Activated naive CD4-positive, alpha-beta T cell treated with anti-CD3 and anti-CD28 coated beads, Interleukin-2, amount 50 U/mL, for 24 hours (primary cell): ENCODE measurements around the gene OR10D3.

Experiments used
- H3K27ac Mint-ChIP-seq: one replicate; pipeline ENCODE4 v1.8.0; 2021; ENCODE audit warnings: mild to moderate bottlenecking, mixed read lengths
- H3K27me3 Mint-ChIP-seq: one replicate; pipeline ENCODE4 v1.8.0; 2021; ENCODE audit warnings: mixed read lengths
- H3K36me3 Mint-ChIP-seq: one replicate; pipeline ENCODE4 v1.8.0; 2021; ENCODE audit warnings: mixed read lengths
- H3K4me1 Mint-ChIP-seq: one replicate; pipeline ENCODE4 v1.8.0; 2021; ENCODE audit warnings: mixed read lengths
- H3K4me3 Mint-ChIP-seq: one replicate; pipeline ENCODE4 v1.8.0; 2021; ENCODE audit warnings: mild to moderate bottlenecking, mixed read lengths
- H3K9me3 Mint-ChIP-seq: one replicate; pipeline ENCODE4 v1.8.0; 2021; ENCODE audit warnings: mixed read lengths

The OR10D3 gene

GRCh38 chr11:124176925-124177715 is 6.0 kb upstream of the OR10D3 start:
- Mint-ChIP-seq H3K27ac (no peak overlapping the region), H3K4me3 (no peak overlapping the region), H3K9me3 (no peaks in the 10 kb centered on the region), H3K27me3 (peaks cover 1% of the 10 kb centered on the region), H3K4me1 (no peaks in the 10 kb centered on the region), H3K36me3 (no peaks in the 10 kb centered on the region)

GRCh38 chr11:124179310-124179709 is 3.8 kb upstream of the OR10D3 start:
- no peaks in the 10 kb centered on the region for H3K4me1 Mint-ChIP-seq

GRCh38 chr11:124190298-124191139 is 7.4 kb downstream of the OR10D3 start:
- Mint-ChIP-seq H3K4me3 (no peak overlapping the region), H3K27me3 (peaks cover 13% of the 10 kb centered on the region), H3K4me1 (no peaks in the 10 kb centered on the region), H3K36me3 (no peaks in the 10 kb centered on the region), H3K9me3 (no peaks in the 10 kb centered on the region), H3K27ac (no peak overlapping the region)

More at GRCh38 chr11:124179310-124179709, 3.8 kb upstream of the OR10D3 start:
- no peak overlapping the region for H3K4me3 Mint-ChIP-seq
- peaks cover 3% of the 10 kb centered on the region for H3K27me3 Mint-ChIP-seq
- no peak overlapping the region for H3K27ac Mint-ChIP-seq
- no peaks in the 10 kb centered on the region for H3K9me3 Mint-ChIP-seq
- H3K36me3 Mint-ChIP-seq: no peaks in the 10 kb centered on the region

GRCh38 chr11:124193221-124194010 is 10.3 kb downstream of the OR10D3 start:
- H3K36me3 Mint-ChIP-seq: no peaks in the 10 kb centered on the region
- no peak overlapping the region for H3K27ac Mint-ChIP-seq
- peaks cover 12% of the 10 kb centered on the region for H3K27me3 Mint-ChIP-seq
- H3K4me1 Mint-ChIP-seq: no peaks in the 10 kb centered on the region
- H3K9me3 Mint-ChIP-seq: no peaks in the 10 kb centered on the region
- no peak overlapping the region for H3K4me3 Mint-ChIP-seq

- Mint-ChIP-seq H3K9me3 (no peaks in the 10 kb centered on the region), H3K4me3 (no peak overlapping the region), H3K27me3 (peaks cover 11% of the 10 kb centered on the region), H3K4me1 (no peaks in the 10 kb centered on the region), H3K27ac (no peak overlapping the region), H3K36me3 (no peaks in the 10 kb centered on the region)
These were observed 11.4 kb downstream of the OR10D3 start for GRCh38 chr11:124194293-124195188.

- Mint-ChIP-seq H3K4me3 (no peak overlapping the region), H3K36me3 (no peaks in the 10 kb centered on the region), H3K9me3 (no peaks in the 10 kb centered on the region), H3K4me1 (no peaks in the 10 kb centered on the region), H3K27me3 (peaks cover 11% of the 10 kb centered on the region), H3K27ac (no peak overlapping the region)
These were observed 12.1 kb downstream of the OR10D3 start for GRCh38 chr11:124195189-124195734.

- H3K4me1 Mint-ChIP-seq: no peaks in the 10 kb centered on the region
- H3K9me3 Mint-ChIP-seq: no peaks in the 10 kb centered on the region
- H3K27me3 Mint-ChIP-seq: peaks cover 8% of the 10 kb centered on the region
- no peak overlapping the region for H3K4me3 Mint-ChIP-seq
- no peak overlapping the region for H3K27ac Mint-ChIP-seq
- H3K36me3 Mint-ChIP-seq: no peaks in the 10 kb centered on the region
These were observed 14.9 kb downstream of the OR10D3 start for GRCh38 chr11:124197999-124198398.

- Mint-ChIP-seq H3K4me3 (no peak overlapping the region), H3K9me3 (no peaks in the 10 kb centered on the region), H3K36me3 (no peaks in the 10 kb centered on the region), H3K4me1 (no peaks in the 10 kb centered on the region), H3K27ac (no peak overlapping the region), H3K27me3 (peaks cover 8% of the 10 kb centered on the region)
These were observed 15.8 kb downstream of the OR10D3 start for GRCh38 chr11:124198897-124199296.

GRCh38 chr11:124199702-124200101 is 16.6 kb downstream of the OR10D3 start:
- no peaks in the 10 kb centered on the region for H3K9me3 Mint-ChIP-seq
- no peak overlapping the region for H3K27ac Mint-ChIP-seq
- H3K4me1 Mint-ChIP-seq: no peaks in the 10 kb centered on the region
- no peak overlapping the region for H3K4me3 Mint-ChIP-seq
- H3K27me3 Mint-ChIP-seq: peaks cover 6% of the 10 kb centered on the region
- no peaks in the 10 kb centered on the region for H3K36me3 Mint-ChIP-seq

- Mint-ChIP-seq H3K4me3 (no peak overlapping the region), H3K27me3 (peaks cover 4% of the 10 kb centered on the region), H3K36me3 (no peaks in the 10 kb centered on the region), H3K4me1 (no peaks in the 10 kb centered on the region), H3K27ac (no peak overlapping the region), H3K9me3 (no peaks in the 10 kb centered on the region)
These were observed 17.5 kb downstream of the OR10D3 start for GRCh38 chr11:124200671-124201070.

GRCh38 chr11:124202951-124203350 is 19.8 kb downstream of the OR10D3 start:
- Mint-ChIP-seq H3K36me3 (no peaks in the 10 kb centered on the region), H3K27ac (no peak overlapping the region), H3K4me3 (no peak overlapping the region), H3K9me3 (no peaks in the 10 kb centered on the region), H3K4me1 (no peaks in the 10 kb centered on the region), H3K27me3 (peaks cover 3% of the 10 kb centered on the region)

GRCh38 chr11:124204008-124204407 is 20.9 kb downstream of the OR10D3 start:
- H3K9me3 Mint-ChIP-seq: no peaks in the 10 kb centered on the region
- H3K27me3 Mint-ChIP-seq: peaks cover 1% of the 10 kb centered on the region
- H3K4me3 Mint-ChIP-seq: no peak overlapping the region
- no peaks in the 10 kb centered on the region for H3K36me3 Mint-ChIP-seq
- no peaks in the 10 kb centered on the region for H3K4me1 Mint-ChIP-seq
- H3K27ac Mint-ChIP-seq: no peak overlapping the region

- H3K4me3 Mint-ChIP-seq: no peak overlapping the region
- H3K36me3 Mint-ChIP-seq: no peaks in the 10 kb centered on the region
- H3K4me1 Mint-ChIP-seq: no peaks in the 10 kb centered on the region
- peaks cover 4% of the 10 kb centered on the region for H3K27me3 Mint-ChIP-seq
- H3K27ac Mint-ChIP-seq: no peak overlapping the region
- H3K9me3 Mint-ChIP-seq: no peaks in the 10 kb centered on the region
These were observed 24.1 kb downstream of the OR10D3 start for GRCh38 chr11:124207102-124207792.

GRCh38 chr11:124209824-124210357 is 26.7 kb downstream of the OR10D3 start:
- H3K36me3 Mint-ChIP-seq: no peaks in the 10 kb centered on the region
- H3K9me3 Mint-ChIP-seq: no peaks in the 10 kb centered on the region
- H3K27ac Mint-ChIP-seq: no peak overlapping the region
- H3K4me1 Mint-ChIP-seq: no peaks in the 10 kb centered on the region
- H3K4me3 Mint-ChIP-seq: no peak overlapping the region
- peaks cover 5% of the 10 kb centered on the region for H3K27me3 Mint-ChIP-seq
